ENCODE results near the gene ATL1.

GRCh38 chr14:50573862-50574261 lies 13.9 kb downstream of the ATL1 start:
- TF ChIP-seq EZH2phosphoT487 (IDR thresholded peaks at IDR 0.05; ENCODE audit: unreplicated experiment) (no peak), EZH2 (IDR thresholded peaks at IDR 0.05; ENCODE audit: low read depth, unreplicated experiment) (no peak), POLR2AphosphoS5 (IDR thresholded peaks at IDR 0.05; ENCODE audit: low read depth) (no peak), CTCF (conservative IDR thresholded peaks at IDR 0.05; ENCODE audit: low read depth in 2 of 2) (no peak), CREB1 (CRISPR knock-in tag; IDR thresholded peaks at IDR 0.05; ENCODE audit: low read depth) (no peak), ZNF331 (CRISPR knock-in tag; IDR thresholded peaks at IDR 0.05; ENCODE audit: low read depth) (no peak), JUNB (IDR thresholded peaks at IDR 0.05; ENCODE audit: unreplicated experiment) (no peak), NANOG (IDR thresholded peaks at IDR 0.05; ENCODE audit: borderline replicate concordance) (no peak)
- TF ChIP-seq, protein P1, sequence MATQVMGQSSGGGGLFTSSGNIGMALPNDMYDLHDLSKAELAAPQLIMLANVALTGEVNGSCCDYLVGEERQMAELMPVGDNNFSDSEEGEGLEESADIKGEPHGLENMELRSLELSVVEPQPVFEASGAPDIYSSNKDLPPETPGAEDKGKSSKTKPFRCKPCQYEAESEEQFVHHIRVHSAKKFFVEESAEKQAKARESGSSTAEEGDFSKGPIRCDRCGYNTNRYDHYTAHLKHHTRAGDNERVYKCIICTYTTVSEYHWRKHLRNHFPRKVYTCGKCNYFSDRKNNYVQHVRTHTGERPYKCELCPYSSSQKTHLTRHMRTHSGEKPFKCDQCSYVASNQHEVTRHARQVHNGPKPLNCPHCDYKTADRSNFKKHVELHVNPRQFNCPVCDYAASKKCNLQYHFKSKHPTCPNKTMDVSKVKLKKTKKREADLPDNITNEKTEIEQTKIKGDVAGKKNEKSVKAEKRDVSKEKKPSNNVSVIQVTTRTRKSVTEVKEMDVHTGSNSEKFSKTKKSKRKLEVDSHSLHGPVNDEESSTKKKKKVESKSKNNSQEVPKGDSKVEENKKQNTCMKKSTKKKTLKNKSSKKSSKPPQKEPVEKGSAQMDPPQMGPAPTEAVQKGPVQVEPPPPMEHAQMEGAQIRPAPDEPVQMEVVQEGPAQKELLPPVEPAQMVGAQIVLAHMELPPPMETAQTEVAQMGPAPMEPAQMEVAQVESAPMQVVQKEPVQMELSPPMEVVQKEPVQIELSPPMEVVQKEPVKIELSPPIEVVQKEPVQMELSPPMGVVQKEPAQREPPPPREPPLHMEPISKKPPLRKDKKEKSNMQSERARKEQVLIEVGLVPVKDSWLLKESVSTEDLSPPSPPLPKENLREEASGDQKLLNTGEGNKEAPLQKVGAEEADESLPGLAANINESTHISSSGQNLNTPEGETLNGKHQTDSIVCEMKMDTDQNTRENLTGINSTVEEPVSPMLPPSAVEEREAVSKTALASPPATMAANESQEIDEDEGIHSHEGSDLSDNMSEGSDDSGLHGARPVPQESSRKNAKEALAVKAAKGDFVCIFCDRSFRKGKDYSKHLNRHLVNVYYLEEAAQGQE (IDR thresholded peaks at IDR 0.05; ENCODE audit: unreplicated experiment) = no peak

Measured in GM23338 (cell line).